HG03469 (cell line): ENCODE results near the gene EIF3F.

Source experiments
- ATAC-seq: cut with Tn5 transposase; IDR thresholded peaks from one replicate; pipeline ENCODE4 v1.9.1; 2021; ENCODE audit warnings: mild to moderate bottlenecking, moderate library complexity, moderate number of reproducible peaks; ENCODE audit not compliant: unreplicated experiment

EIF3F gene

DNA sequence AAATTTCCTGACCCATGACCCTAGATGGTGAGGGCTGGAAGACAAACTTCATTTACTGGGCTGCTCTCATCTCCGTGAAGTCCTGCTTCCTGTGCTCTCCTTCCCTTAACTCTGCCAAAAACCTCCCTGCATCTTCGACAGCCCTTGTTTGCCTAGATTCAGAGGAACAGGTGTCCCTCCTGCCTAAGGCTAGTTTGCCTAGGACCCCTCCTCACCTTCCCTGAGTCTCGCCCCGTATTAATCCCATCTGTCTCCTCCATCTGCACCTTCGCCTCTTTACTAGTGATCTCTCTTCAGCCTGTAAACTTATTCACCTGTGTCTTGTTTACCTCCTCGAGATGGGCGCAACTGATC lies 33.1 kb downstream of the EIF3F start:
- no peak for ATAC-seq

DNA sequence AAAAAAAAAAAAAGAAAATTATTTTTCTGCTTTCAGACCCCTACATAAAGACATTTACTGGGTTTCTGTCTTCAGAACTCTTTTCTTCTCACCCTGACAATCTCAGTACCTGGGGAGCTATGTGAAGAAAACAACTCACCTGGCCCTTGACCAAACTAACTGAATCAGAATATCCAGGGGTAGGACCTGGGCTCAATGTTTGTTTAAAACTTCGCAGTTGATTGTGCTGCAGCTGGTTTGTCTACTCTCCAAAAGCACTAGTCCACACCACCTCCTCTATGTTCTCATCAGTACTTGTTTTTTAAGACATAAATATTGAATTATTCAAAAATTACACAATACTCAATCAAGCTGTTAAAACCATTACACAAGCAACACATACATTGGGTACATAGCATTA lies 34.8 kb downstream of the EIF3F start:
- ATAC-seq: no peak

DNA sequence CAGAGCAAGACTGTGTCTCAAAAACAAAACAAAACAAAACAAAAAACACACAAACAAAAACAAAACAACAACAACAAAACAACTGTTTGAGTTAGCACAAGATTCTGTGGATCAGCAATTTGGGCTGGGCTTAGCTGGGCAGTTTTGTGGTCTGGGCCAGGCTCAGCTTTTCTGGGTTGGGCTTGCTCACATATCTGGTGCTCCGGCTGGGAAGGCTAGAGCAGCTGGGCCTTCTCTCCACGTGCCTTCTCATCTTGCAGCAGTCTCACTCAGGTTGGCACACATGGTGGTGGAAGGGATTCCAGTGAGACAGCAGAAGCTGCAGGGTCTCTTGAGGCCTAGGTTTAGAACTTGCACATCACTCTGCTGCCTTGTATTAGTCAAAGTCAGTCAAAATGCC lies 35.7 kb downstream of the EIF3F start:
- ATAC-seq: no peak

DNA sequence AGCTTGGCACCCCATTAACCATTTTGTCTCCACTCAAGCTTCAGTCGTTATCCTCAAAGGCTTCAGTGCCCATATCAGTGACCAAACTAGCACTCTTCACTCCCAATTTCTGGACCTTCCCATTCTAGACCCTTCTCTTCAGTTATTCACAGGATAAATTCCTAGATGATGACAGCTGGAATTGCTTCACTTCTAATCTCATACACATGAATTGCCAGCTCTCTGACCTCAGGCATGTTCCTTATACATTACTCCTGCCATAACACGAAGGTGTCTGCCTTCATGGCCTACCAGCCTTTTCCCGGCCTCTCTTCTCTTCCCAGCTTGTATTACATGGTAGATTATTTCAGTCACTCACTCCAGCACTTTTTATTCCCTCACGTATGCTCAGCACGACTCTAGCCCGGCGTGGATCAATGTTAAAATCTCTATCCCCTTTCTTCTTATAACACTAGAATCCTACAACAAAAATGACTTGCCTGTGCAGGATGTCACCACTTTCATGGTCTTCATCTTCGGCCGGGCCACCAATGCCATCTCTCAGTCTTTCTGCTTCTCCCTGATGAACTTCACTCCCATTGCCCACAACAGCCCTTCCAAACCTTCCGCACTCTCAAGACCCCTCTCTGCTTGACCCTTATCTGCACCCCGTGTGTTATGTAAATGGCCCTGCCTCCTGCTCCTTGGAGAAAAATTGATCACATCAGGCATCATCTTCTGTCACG lies 36.9 kb downstream of the EIF3F start:
- ATAC-seq: no peak

DNA sequence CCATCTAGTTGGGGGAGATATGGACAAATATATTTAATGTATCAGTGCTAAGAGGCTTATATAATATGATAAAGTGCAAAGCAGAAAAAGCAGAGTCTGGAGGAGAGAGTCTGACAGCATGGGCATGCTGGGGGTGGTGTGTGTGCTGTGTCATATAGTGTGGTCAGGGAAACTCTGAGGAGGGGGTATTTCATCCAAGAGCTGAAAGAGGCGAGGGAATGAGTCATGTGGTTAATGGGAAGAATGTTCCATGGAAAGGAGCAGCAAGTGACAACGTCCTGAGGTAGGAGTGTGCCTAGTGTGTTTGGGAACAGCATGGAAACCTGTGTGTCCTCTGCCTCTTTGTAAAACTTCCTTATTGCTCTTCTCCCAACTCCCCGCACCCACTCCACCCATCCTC lies 38.0 kb downstream of the EIF3F start:
- no peak for ATAC-seq

DNA sequence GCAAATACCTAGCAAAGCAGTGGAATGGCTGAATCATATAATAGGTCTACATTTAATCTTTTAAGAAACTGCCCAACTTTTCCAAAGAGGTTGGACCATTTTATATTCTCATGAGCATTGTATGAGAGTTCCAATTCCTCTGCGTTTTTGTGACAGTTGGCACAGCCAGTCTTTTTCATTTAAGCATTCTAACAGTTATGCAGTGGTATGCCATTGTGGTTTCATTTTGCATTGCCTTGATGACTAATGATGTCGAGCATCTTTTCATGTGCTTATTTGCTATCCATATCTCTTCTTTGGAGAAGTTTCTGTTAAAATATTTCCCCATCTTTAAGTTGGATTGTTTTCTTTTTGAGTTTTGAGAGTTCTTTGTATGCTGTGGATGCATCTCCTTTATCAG lies 38.7 kb downstream of the EIF3F start:
- ATAC-seq: no peak

DNA sequence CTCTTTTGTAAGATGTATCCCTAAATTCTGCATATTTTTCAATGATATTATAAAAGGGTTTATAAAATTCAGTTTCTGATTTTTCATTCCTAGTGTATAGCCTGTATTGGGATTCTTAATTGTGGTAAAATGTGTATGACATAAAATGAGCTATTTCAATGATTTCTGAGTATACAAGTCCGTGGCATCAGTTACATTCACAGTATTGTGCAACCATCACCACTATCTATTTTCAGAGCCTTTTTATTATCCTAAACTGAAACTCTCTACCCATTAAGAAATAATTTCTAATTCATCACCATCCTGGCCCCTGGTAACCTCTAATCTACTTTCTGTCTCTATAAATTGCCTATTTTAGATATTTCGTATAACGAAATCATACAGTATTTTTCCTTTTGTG lies 39.8 kb downstream of the EIF3F start:
- no peak for ATAC-seq

DNA sequence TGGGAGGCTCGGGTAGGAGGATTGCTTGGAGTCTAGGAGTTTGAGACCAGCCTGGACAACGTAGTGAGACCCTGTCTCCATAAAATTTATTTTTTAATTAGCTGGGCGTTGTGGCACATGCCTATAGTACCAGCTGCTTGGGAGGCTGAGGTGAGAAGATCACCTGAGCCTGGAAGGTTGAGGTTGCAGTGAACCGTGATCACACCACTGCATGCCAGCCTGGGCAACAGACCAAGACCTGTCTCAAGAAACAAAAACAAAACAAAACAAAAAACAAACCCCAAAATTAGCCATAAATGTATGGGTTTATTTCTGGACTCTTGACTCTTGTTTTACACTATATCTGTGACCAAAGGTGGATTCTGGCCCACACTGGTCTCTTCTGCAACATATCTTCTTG lies 41.6 kb downstream of the EIF3F start:
- no peak for ATAC-seq

DNA sequence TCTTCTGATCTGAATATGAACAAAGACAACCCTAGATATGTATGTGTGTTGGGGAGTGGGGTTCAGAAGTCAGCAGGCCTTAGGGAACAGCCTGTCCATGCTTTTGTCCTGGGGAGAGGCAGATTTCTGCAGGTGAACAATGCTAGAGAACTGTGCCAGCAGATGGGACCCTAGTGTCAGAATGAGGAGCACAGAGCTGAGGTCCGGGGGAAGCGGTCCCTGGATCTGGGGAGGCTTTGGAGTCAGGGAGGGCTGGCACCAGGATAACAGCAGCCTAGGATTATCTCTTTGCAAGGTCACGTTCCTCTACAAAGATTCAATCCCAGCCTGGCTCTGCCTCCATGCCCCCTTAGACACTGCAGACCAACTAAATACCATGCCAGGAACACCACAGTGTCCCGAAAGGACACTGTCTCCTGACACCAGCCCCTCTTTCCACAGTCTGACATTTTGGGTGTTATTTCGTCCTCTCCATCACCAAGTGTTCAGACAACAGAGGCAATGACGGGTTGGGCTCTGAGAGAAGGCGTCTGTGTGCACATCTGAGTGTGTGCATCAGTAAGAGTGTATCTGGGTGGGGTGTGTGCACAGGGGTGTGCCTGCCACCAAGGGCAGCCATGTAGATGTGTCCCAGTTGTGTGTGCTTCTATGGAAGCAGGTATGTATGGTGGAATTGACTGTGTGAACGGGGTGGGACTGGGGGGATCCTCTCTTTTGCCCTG lies 43.5 kb downstream of the EIF3F start:
- no peak for ATAC-seq

DNA sequence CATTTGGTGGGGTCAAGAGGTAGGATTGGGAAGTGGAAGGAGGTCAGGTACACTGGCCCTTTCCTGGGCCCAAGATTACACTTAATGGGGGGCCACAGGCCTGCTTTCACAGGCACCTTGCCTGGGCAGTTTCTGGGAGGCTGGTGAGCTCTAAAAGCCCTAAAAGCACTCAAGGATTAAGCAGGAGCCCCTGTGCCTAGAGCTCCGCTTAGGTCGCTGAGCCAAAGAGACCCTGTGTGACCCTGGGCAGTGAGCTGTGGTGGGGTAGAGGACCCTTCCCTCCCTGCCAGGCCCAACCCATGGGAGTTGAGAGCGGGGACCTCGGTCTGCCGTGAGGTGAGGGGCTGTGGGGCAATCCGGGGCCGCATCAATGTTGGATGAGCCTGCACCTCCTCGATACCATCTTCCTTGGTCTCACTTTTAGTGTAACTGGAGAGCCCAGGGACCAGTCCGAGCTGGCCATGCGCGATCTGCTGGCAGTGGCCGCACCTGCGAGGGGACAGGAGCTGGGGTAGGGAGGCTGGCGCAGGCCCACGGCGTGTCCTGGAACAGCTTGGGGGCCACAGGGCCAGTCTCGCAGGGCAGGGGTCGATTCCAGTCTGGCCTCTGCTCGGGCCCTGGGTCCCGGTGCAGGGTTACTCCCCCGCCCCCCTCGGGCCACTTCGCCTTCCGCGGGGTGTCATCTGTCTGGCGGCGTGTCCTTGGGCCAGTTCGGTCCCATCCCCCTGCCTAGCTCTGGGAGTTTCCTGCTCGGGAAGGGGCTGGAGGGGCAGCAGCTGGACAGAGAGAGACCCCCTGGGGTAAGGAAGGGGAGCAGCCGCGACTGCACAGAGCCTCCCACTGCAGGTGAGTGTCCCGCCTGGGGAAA lies 44.3 kb downstream of the EIF3F start:
- ATAC-seq: no peak

DNA sequence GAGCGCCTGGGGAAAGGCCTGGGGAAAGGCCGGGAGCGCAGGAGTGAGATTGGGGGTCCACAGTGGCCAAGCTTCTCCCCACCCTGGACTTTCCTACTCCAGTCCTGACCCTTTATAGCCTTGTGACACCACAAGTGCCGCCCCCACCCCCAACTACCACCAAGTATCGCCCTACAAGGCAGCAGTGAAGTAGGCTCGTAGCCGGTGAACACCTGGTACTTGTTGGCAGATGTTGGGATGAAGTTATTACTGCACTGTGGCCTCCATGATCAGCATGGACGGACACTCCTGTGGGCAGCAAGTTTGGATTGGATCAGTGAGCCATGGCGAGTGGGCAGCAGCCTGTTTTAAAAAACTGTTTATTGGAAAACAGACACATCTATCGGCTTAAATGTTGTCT lies 45.0 kb downstream of the EIF3F start:
- ATAC-seq: no peak

DNA sequence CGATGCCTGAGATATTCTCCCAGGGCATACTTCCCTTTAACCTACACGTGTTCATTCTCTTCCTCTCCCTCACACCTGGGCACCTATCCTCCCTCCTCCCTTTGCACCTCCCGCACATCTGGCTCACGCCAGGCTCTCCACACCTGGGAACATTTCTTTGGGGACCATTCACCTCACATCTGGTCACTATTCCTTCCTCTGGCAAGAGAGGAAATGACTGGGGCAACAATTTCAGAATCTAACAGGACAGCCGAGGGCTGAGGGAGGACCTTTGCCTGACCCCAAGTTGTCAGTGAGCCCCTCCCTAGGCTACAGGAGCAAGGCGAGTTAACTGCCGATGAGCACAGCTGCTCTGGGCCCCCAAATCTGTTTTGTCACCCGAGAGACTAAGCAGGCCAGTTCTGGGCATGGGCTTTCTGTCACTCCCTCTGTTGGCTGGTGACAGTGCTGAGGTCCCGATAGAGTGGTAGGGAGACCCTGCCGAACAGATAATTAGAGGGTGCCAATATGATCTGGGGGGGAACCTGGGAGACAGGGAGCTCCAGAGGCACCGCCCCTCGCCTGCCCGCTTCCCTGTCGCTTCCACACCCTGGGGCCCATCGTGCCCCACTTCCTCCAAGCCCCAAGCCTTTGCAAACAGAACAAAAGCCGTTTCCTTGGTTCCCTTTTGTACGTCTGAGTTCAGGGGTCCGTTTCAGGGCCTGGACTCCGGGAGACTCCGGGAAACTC lies 45.6 kb downstream of the EIF3F start:
- no peak for ATAC-seq

DNA sequence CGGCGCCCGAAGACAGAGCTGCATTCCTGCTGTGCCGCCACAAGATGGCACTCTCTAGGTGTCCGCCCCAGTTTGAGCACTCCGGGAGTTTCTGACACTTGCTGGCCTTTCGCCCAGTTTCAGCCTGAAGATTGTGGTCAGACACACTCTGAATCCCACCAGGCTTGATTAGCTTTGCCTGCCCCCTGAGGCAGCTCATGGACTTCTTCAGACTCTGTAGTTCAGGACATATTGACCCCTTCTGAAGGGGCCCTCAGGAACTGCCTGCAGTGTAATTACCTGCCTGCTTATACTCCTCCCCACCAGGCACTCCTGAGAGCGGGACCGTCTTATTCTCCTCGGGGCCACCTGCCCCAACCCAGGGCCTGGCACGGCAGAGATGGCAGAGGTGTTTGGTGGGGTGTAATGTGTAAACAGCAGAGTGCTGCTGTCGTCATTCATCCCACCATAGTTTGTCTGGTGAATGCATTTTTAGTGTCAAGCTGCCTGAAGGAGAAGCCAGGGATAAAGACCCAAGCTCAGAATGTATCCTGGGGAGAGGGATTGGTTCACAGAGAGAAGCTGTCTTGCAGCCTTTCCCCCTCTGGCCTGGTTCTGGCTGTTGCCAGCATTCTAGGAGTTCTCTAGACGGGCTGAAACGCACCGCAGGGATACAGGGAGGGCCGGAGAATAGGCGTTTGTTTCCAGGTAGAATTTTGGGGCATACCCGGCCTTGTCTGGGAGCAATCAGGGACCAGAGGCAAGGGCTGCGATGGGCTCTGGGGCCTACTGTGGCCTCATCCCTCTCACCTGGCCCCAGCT lies 46.4 kb downstream of the EIF3F start:
- ATAC-seq: no peak

DNA sequence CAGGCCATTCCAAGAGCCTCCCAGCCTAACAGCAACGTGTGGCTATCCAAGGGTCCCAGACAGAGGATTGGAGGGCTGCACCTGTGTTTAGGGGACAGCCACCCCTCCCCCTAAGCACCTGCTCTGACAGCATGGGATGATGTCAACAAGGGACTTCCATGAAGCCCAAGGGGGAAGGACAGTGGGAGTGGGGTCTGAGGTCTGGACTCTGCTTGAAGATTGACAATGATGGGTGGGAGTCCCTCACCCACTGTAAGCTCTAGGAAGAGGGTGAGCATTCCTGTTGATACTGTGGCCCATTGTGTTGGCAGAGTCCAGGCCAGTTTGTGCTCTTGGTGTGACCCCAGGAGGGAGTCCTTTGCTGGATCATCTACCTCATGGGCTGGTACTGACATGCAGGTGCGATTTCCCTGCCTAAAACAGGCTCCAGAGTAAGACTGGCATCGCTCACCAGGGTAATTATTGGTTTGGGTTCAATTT lies 47.0 kb downstream of the EIF3F start:
- no peak for ATAC-seq

DNA sequence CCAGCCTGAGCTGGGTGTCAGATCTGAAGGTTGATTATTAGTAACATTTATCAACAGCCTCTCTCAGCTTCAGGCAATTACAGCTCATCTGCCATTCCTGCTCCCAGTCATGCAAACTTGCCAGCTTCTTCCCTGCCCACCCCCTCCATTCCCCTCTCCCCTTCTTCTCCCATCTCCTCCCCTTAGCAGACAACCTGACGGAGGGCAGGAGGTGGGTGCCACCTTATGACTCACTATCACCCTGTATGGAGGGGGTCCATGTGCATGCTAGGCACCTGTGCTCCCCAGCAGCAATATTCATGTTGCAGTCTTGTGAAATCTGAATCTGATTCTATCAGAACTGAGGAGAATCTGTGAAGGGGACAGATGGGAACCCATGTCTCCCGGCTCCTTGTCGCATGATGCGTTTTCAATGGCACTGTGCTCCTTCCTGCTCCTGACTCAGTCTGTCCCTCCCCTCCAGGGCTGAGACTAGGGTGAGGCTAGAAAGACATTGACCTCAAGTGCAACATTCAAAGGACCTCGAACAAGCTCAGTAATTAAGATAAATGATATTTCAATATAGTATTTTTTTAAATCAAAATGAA lies 47.6 kb downstream of the EIF3F start:
- ATAC-seq: no peak

DNA sequence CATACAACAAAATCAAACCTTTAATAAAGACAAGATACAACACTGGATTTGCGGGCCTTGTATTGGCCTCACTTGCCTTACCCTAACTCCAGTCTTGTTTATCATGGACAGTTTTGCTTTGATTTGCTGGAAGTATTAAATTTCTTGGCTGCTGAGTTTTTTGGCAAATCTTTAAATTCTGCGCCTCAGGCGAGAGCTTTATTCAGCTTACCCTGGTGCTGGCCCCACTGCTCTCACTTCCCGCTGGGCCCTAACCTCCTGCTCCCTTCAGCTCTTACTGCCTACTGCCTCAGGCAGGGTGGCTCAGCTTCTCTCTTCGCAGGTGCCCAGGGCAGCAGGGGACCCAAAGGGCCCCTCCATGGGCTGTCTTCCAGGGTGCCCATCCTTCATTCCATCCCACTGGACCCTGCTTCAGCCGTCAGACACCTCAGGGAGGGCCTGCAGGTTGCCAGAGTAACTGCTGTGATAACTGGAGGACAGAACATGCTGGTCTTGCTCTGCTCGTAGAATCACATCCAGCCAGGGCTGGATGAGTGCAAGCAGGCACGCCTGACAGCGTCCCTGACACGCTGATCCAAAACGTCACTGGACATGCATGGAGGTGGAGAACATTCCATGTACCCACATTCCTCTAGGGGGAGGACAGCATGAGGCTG lies 48.2 kb downstream of the EIF3F start:
- ATAC-seq: no peak

DNA sequence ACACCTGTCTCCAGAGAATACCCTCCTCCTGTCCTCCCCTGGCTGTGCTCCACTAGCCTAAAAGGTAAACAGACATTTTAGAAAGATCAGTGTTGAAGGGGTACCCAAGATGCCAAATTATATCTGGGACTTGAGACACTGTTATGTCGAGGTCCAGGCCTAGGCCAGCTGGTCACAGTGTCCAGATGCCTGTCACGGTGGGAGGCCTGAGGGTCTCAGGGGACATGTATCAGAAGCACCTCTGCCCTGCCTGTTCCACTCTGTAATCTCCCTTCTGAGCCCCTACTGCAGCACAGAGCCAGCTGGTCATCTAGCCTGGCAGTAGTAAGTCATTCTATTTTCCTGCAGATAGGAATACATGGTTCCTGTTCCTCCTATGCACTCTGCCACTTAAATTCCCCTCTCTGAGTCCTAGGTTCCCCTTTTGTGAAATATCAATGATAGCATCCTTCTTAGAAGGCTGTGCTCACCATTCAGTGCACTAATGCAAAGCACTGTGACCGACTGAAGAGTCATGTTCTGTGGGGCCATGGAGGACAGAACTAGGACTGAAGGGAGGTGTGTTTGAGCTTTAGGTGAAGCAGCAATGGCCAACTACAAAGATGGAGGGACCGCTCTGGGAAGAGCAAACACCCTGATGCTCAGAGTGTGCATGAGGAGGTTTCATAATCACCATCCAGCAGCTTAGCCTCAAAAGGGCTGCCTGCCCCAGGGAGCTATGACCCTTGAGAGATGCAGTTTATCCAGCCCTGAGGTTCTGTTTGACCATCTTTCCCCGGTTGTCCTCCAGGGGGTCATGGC lies 49.1 kb downstream of the EIF3F start:
- no peak for ATAC-seq

DNA sequence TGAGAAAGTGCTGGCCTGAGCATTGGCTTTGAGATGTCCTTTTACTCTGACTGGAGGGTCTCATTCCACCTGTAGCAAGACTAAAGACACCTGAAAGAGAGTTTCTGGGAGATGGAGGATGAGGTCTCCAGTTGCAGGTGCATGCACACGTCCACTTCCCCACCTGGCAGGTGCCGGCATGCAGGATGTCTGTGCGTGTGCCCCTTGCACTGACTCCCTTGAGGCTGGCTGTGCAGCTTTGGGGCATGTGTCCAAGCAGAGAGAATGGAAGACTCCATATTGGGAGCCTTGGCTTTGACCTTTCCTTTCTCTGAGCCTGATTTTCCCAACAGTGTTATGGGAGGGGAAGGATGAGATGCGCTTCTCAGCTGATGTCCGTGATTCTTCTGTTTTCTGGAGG lies 49.8 kb downstream of the EIF3F start:
- ATAC-seq: no peak

DNA sequence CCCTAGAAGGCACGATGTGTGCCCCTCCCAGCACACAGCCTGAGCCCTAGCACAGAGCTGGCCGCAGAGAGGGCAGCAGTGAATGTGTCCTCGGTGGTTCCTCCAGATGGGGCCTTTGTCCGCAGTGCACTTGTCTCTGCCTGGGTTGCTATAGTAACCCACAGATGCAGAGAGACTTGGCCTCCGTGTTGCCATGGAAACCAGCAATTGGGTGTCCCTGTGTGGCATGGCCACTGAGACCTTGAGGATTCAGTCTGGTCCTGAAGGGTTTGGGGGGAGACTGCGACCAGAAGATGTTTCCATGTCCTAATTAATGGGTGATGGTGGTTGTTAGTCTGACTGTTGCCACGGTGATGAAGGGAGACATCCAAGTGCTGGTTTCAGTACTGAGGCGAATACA lies 51.3 kb downstream of the EIF3F start:
- no peak for ATAC-seq
